Measurements from ENCODE around the gene WDR7.

WDR7 gene

GRCh38 chr18:57086163-57086562, 435.0 kb downstream of the WDR7 start:
- H3K9ac ChIP-seq (ENCODE audit: low read depth, low read length): no peak overlapping the region
- no peaks in the 10 kb centered on the region for H3K27me3 ChIP-seq (ENCODE audit: control insufficient read depth, insufficient read depth, low read length)
- peaks cover 9% of the 10 kb centered on the region; the same call in 1 of the 2 replicates for H3K4me1 ChIP-seq (ENCODE audit: control insufficient read depth, insufficient read depth, low read length)
- H3K27ac ChIP-seq (ENCODE audit: low read depth, low read length): no peak overlapping the region
- H3K36me3 ChIP-seq (ENCODE audit: control insufficient read depth, insufficient read depth, low read length): no peaks in the 10 kb centered on the region
- no peak overlapping the region for H3K4me3 ChIP-seq (ENCODE audit: low read depth, low read length)
- H3K9me3 ChIP-seq (ENCODE audit: control insufficient read depth, insufficient read depth, low read length): no peaks in the 10 kb centered on the region; the same call in 1 of the 2 replicates

Data from HUES48 (cell line).